ENCODE data around the gene OGT.

Gene OGT

DNA sequence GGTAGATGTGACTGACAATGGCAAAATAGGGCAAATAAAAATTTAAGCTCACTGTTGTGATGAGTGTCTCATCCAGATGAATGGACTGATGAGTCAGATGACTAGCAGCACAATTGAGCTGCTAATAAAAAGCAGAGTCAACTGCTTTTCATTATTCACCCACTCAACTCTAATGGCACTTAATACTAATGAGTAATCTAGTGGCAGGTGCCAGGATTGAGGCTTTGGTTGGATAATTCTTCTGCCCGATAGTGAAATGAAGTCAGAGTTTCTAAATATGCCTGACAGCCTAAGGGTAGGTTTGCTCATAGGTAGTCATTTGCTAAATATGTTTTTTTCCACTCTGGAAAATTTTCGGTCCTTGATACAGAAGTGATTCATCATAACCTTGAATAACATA is 10.4 kb downstream of the OGT start:
- TF ChIP-seq SIN3A (IDR thresholded peaks at IDR 0.05; ENCODE audit: borderline replicate concordance, insufficient read depth, low read length) (no peak), TAF1 (IDR thresholded peaks at IDR 0.05; ENCODE audit: borderline replicate concordance, insufficient read depth, low read length) (no peak), FOXP2 (optimal IDR thresholded peaks at IDR 0.05; ENCODE audit: borderline replicate concordance, extremely low read depth, extremely low read length, insufficient read depth) (no peak), POLR2AphosphoS5 (IDR thresholded peaks at IDR 0.05; ENCODE audit: low read depth, low read length) (no peak)
- TF ChIP-seq, protein P1, sequence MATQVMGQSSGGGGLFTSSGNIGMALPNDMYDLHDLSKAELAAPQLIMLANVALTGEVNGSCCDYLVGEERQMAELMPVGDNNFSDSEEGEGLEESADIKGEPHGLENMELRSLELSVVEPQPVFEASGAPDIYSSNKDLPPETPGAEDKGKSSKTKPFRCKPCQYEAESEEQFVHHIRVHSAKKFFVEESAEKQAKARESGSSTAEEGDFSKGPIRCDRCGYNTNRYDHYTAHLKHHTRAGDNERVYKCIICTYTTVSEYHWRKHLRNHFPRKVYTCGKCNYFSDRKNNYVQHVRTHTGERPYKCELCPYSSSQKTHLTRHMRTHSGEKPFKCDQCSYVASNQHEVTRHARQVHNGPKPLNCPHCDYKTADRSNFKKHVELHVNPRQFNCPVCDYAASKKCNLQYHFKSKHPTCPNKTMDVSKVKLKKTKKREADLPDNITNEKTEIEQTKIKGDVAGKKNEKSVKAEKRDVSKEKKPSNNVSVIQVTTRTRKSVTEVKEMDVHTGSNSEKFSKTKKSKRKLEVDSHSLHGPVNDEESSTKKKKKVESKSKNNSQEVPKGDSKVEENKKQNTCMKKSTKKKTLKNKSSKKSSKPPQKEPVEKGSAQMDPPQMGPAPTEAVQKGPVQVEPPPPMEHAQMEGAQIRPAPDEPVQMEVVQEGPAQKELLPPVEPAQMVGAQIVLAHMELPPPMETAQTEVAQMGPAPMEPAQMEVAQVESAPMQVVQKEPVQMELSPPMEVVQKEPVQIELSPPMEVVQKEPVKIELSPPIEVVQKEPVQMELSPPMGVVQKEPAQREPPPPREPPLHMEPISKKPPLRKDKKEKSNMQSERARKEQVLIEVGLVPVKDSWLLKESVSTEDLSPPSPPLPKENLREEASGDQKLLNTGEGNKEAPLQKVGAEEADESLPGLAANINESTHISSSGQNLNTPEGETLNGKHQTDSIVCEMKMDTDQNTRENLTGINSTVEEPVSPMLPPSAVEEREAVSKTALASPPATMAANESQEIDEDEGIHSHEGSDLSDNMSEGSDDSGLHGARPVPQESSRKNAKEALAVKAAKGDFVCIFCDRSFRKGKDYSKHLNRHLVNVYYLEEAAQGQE (IDR thresholded peaks at IDR 0.05; ENCODE audit: insufficient read depth in 1 of 2, low read depth in 2 of 2, low read length in 2 of 2): no peak

DNA sequence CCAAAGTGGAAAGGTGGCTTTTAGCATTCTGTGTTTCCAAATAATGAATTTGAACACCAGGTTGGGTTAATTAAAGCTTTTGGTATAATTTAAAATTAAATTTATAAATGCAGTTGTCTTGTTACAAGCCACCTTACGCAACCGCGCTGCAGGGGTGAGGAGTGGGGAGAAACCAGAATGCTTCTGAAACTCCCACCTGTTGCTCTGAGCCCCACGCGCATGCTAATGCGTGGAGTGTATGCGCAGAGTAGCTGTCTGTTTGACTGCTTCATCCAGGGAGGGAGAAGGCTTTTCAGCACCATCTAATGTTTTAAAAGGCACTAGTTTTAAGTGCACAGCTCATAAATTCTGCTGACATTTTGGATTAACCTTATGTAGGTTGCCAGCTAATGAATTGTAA is 12.5 kb downstream of the OGT start:
- TF ChIP-seq, protein P1 (IDR thresholded peaks at IDR 0.05; ENCODE audit: insufficient read depth in 1 of 2, low read depth in 2 of 2, low read length in 2 of 2): no peak
- TF ChIP-seq TAF1 (IDR thresholded peaks at IDR 0.05; ENCODE audit: borderline replicate concordance, insufficient read depth, low read length) (no peak), FOXP2 (optimal IDR thresholded peaks at IDR 0.05; ENCODE audit: borderline replicate concordance, extremely low read depth, extremely low read length, insufficient read depth) (no peak), SIN3A (IDR thresholded peaks at IDR 0.05; ENCODE audit: borderline replicate concordance, insufficient read depth, low read length) (no peak), POLR2AphosphoS5 (IDR thresholded peaks at IDR 0.05; ENCODE audit: low read depth, low read length) (no peak)

DNA sequence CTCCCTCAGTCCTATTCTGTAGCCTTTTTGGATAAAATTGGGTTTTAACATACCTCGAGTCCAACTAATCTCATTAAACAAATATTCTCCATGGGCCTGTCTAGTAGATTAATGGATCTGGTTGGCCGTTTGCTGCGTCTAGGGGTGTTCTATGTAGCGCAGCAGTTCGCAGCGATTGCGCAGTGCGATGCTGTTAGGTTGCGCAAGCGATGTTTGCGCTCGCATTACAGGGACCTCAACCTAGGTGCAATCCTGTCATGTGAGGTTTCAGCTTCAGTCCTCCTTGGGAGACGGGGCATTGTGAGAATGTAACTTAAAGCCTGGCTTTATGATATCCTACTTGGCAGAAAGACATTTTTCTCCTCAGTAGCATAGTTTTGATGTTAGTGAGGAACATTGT is 14.0 kb downstream of the OGT start:
- TF ChIP-seq SIN3A (IDR thresholded peaks at IDR 0.05; ENCODE audit: borderline replicate concordance, insufficient read depth, low read length) (no peak), FOXP2 (optimal IDR thresholded peaks at IDR 0.05; ENCODE audit: borderline replicate concordance, extremely low read depth, extremely low read length, insufficient read depth) (no peak), TAF1 (IDR thresholded peaks at IDR 0.05; ENCODE audit: borderline replicate concordance, insufficient read depth, low read length) (no peak), POLR2AphosphoS5 (IDR thresholded peaks at IDR 0.05; ENCODE audit: low read depth, low read length) (no peak)
- TF ChIP-seq, protein P1 (IDR thresholded peaks at IDR 0.05; ENCODE audit: insufficient read depth in 1 of 2, low read depth in 2 of 2, low read length in 2 of 2): no peak

DNA sequence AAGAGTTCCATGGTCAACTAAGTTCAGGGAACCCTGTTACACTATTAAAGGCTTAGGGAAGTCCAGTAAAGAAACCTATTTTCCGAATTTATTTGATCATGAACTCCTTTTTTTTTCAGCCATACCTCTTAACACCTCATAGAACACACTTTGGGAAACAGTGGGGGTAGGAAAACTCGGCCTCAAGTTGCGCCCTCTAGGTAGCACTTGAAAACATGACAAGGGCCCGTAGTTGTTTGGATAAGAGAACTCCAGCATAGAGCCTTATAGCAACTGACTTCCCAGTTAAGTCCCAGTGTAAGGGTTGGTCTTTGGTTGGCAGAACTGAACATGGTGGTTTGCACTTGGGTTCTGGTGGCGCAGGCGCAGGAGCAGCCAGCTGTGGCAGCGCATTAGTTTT is 14.4 kb downstream of the OGT start:
- TF ChIP-seq, protein P1 (IDR thresholded peaks at IDR 0.05; ENCODE audit: insufficient read depth in 1 of 2, low read depth in 2 of 2, low read length in 2 of 2): no peak
- TF ChIP-seq POLR2AphosphoS5 (IDR thresholded peaks at IDR 0.05; ENCODE audit: low read depth, low read length): no peak

DNA sequence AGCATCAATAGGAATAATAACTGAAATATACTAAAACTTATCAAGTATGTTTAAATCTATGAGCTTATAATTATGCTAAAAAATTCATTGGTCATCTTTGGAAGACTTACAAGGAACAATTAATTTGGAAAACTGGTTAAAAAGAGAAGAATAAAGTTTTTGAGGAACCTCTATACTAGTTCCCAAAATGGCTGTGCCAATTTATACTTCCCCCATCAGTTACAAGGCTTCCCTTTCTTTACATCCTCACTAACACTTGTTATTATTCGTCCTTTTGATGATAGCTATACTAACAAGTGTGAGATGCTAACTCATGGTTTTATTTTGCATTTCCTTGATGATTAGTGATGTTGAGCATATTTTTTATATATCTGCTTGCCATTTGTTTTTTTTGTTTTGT is 17.1 kb downstream of the OGT start:
- TF ChIP-seq SIN3A (IDR thresholded peaks at IDR 0.05; ENCODE audit: borderline replicate concordance, insufficient read depth, low read length) (no peak), POLR2AphosphoS5 (IDR thresholded peaks at IDR 0.05; ENCODE audit: low read depth, low read length) (no peak), TAF1 (IDR thresholded peaks at IDR 0.05; ENCODE audit: borderline replicate concordance, insufficient read depth, low read length) (no peak), FOXP2 (optimal IDR thresholded peaks at IDR 0.05; ENCODE audit: borderline replicate concordance, extremely low read depth, extremely low read length, insufficient read depth) (no peak)
- TF ChIP-seq, protein P1 (IDR thresholded peaks at IDR 0.05; ENCODE audit: insufficient read depth in 1 of 2, low read depth in 2 of 2, low read length in 2 of 2): no peak

Measured in PFSK-1 (cell line).